Colonic mucosa (tissue), 4 donors: ENCODE data around the gene NDUFS1. TPM values are rescaled to one million over a fixed set of nuclear protein-coding genes. Genes with fewer than 3 reads are reported as not detected.
"Not testable (repeated sequence)": the region's sequence is repeated elsewhere in the genome, so short reads cannot be mapped to it uniquely, and the experiment has no call there.

ENCODE experiments used
- DNase-seq: peaks from one replicate; pipeline ENCODE4 v3.0.0-alpha.2; 2020
- H3K27ac ChIP-seq: fragments of 200-600 bp; one replicate; pipeline ENCODE4 v1.8.0; 2021
- H3K27me3 ChIP-seq: fragments of 200-600 bp; one replicate; pipeline ENCODE4 v1.8.0; 2021
- H3K36me3 ChIP-seq: fragments of 200-600 bp; one replicate; pipeline ENCODE4 v1.8.0; 2021
- H3K4me1 ChIP-seq: fragments of 200-600 bp; one replicate; pipeline ENCODE4 v1.8.0; 2021; ENCODE audit warnings: mild to moderate bottlenecking
- H3K4me3 ChIP-seq: fragments of 200-600 bp; one replicate; pipeline ENCODE4 v1.8.0; 2021
- H3K9ac ChIP-seq, 2 donors: one replicate each; pipeline ENCODE4 v1.7.0; 2013; ENCODE audit warnings: control low read depth in 2 of 2, low read depth in 2 of 2, low read length in 2 of 2
- H3K9me3 ChIP-seq: fragments of 200-600 bp; one replicate; pipeline ENCODE4 v1.8.0; 2021
- intact Hi-C: fragments of 100-400 bp; cut with DNase I; formaldehyde crosslinking; loops from one replicate; pipeline ENCODE4 v1.14.1; 2022
- total RNA-seq, 2 donors: library from RNA; stranded (reverse); fragmentation: NEBNext Ultra II Directional in 1 of 2; extraction: Animal tissue kit (Norgen Biotek cat#: 25700) in 1 of 2; gene quantifications; one replicate each; pipeline ENCODE4 v1.2.1, GENCODE V29; 2021
- TF ChIP-seq, protein P1 (sequence below): fragments of 200-600 bp; IDR thresholded peaks from one replicate; pipeline ENCODE4 v1.8.0; 2022; ENCODE audit warnings: antibody characterized with exemption, mild to moderate bottlenecking
- donor health status: healthy.
- donor health status: DM: no; HTN: no; CAD: no.
- donor health status: DM: no; HTN: no; CAD: no.

Gene NDUFS1
- total RNA-seq: 100 to 1,000 TPM; 143 to 200 TPM

DNA sequence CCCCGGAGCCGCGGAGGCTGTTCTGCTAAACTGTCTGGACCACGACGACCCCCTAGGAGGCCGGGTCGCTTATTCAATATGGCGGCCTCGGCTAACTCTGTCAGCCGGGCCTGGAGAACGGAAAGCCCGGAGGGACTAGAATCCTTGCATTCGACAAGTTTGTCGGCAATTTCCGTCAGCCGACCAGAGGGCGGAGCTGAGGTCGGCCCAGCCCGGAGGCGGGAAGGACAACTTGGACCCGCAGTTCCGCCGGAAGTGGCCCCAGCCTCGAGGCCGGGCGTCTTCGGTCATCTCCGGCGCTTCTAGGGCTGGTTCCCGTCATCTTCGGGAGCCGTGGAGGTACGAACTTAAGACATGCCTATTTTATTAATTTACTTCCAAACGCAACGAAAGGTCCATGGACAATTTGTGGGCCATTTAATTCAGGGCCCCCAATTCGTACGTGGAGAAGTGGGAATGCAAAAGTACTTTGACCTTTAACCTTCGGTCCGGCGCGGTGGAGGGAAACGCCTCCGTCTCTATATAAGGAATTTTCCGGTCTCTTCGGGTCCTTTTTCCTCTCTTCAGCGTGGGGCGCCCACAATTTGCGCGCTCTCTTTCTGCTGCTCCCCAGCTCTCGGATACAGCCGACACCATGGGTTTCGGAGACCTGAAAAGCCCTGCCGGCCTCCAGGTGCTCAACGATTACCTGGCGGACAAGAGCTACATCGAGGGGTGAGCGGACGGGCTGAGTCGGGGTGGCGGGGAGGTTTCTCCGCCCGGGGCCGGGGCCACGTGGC lies at the start of gene NDUFS1, which contains the start of gene EEF1B2:
Gene NDUFS1 (minus strand): TSS at position 99 of the 779 bp plus-strand sequence. CDS start 5,766 bp downstream, outside the sequence.
Gene EEF1B2 (plus strand): TSS at position 550 of the 779 bp plus-strand sequence. CDS start 85 bp downstream, at position 635.
- Histone ChIP-seq H3K36me3 (peaks cover 16% of the 10 kb centered on the region), H3K27ac (peak within 1 kb of the TSS; percentile 90), H3K27me3 (no peaks in the 10 kb centered on the region), H3K9ac (peak within 1 kb of the TSS; percentile 72 to 96), H3K9me3 (no peaks in the 10 kb centered on the region), H3K4me3 (peak within 1 kb of the TSS; percentile 87), H3K4me1 (no peaks in the 10 kb centered on the region)
- DNase-seq: peak; percentile 97
- intact Hi-C loops: loop anchor here (5.0 to 10.0 kb wide), 2 partner anchors 72 to 115 kb away; partner anchors contain the start of genes INO80D and ZDBF2
- TF ChIP-seq, protein P1, sequence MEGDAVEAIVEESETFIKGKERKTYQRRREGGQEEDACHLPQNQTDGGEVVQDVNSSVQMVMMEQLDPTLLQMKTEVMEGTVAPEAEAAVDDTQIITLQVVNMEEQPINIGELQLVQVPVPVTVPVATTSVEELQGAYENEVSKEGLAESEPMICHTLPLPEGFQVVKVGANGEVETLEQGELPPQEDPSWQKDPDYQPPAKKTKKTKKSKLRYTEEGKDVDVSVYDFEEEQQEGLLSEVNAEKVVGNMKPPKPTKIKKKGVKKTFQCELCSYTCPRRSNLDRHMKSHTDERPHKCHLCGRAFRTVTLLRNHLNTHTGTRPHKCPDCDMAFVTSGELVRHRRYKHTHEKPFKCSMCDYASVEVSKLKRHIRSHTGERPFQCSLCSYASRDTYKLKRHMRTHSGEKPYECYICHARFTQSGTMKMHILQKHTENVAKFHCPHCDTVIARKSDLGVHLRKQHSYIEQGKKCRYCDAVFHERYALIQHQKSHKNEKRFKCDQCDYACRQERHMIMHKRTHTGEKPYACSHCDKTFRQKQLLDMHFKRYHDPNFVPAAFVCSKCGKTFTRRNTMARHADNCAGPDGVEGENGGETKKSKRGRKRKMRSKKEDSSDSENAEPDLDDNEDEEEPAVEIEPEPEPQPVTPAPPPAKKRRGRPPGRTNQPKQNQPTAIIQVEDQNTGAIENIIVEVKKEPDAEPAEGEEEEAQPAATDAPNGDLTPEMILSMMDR: no peak

DNA sequence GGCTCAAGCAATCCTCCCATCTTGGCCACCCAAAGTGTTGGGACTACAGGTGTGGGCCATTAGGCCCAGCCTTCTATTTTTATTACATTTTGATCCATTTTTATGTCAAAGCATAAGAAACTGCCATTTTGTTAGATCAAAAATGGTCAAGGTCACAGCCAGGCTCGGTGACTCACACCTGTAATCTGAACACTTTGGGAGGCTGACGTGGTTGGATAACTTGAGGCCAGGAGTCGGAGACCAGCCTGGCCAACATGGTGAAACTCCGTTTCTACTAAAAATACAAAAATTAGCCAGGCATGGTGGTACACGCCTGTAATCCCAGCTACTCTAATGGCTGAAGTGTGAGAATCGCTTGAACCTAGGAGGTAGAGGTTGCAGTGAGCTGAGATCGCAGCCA lies 49.7 kb upstream of the NDUFS1 start:
- TF ChIP-seq, protein P1: no peak

DNA sequence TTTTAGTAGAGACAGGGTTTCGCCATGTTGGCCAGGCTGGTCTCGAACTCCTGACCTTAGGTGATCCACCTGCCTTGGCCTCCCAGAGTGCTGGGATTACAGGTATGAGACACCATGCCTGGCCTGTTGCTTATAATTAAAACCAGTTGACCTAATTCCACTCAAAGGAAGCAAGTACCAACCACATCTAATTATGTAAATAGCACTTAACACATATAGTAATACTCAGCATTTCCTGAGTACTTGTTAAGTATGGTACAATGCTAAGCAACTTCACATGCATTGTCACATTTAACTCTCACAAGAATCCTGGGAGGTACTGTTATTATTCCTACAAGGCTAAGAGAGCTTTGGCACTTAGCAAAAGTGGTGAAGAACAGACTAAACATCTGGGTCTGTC lies 48.1 kb upstream of the NDUFS1 start:
- H3K4me3 ChIP-seq, H3K27ac ChIP-seq, H3K27me3 ChIP-seq, DNase-seq, H3K9ac ChIP-seq, H3K9me3 ChIP-seq, intact Hi-C loops, H3K4me1 ChIP-seq, H3K36me3 ChIP-seq: not testable (repeated sequence)

More for the DNA sequence above, 49.7 kb upstream of the NDUFS1 start:
- intact Hi-C loops: no loop called here
- H3K27ac ChIP-seq: no peak overlapping the region
- H3K9me3 ChIP-seq: no peaks in the 10 kb centered on the region
- H3K4me3 ChIP-seq: no peak overlapping the region
- H3K4me1 ChIP-seq: no peaks in the 10 kb centered on the region
- H3K36me3 ChIP-seq: no peaks in the 10 kb centered on the region
- H3K9ac ChIP-seq: no peak overlapping the region
- no peak for DNase-seq
- H3K27me3 ChIP-seq: no peaks in the 10 kb centered on the region

DNA sequence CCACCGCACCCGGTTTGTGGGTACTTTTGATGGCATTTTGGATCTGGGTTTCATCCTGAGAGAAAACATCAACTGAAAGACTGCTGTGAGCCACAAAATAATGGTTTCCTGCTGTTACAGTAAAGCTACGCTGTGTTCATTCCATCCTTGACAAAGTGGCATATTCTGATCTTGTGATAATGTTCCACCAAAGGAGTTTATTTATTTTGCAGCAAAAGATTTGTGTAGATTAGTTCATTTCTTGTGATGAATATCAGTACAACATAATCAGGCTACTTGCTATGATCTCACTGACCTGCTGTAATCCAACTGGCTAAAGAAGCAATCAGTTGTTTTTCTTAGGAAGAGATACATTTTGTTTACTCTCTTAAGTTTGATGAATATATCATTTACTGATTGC lies 45.5 kb upstream of the NDUFS1 start:
- no peak for DNase-seq
- no peak overlapping the region for H3K9ac ChIP-seq
- H3K9me3 ChIP-seq: no peaks in the 10 kb centered on the region
- H3K4me1 ChIP-seq: no peaks in the 10 kb centered on the region
- intact Hi-C loops: no loop called here
- no peaks in the 10 kb centered on the region for H3K36me3 ChIP-seq
- TF ChIP-seq, protein P1: no peak
- H3K4me3 ChIP-seq: no peak overlapping the region
- no peaks in the 10 kb centered on the region for H3K27me3 ChIP-seq
- no peak overlapping the region for H3K27ac ChIP-seq

DNA sequence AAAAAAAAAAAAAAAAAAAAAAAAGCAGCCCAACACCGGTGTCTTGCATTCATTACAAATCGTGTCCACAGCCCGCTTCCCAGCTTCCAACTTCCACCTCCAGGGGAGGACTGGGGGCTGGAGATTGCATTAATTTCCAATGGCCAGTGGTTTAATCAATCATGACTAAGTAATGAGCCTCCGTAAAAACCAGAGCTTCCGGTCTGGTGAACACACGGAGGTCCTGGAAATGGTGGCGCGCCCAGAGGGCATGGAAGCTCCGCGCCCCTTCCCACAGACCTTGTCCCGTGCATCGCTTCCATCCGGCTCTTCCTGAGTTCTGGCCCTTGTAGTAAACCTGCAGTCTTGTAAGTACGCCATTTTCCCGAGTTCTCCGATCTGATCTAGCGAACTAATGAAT lies 44.1 kb upstream of the NDUFS1 start:
- TF ChIP-seq, protein P1: no peak
- H3K9me3 ChIP-seq: no peaks in the 10 kb centered on the region
- H3K36me3 ChIP-seq: no peaks in the 10 kb centered on the region
- no peak overlapping the region for H3K9ac ChIP-seq
- H3K4me3 ChIP-seq: no peak overlapping the region
- no peak for DNase-seq
- no peak overlapping the region for H3K27ac ChIP-seq
- H3K4me1 ChIP-seq: no peaks in the 10 kb centered on the region
- intact Hi-C loops: no loop called here
- H3K27me3 ChIP-seq: no peaks in the 10 kb centered on the region

DNA sequence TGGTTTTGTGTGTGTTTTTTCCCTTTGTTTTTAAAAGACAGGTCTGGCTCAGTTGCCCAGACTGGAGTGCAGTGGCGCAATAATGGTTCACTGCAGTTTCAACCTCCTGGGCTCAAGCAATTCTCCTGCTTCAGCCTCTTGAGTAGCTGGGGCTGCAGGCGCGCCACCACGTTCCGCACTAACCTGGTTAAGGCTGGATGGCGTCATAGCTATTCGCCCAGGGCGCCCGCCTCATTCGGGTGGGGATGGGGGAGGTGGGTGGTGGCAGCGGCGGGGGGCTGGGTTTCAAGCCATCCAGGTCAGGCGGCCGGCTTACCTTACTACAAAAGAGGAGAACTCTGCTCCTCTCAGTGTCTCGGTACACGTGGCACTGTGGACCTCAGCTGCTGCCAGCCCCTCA lies 43.2 kb upstream of the NDUFS1 start:
- Histone ChIP-seq H3K36me3 (no peaks in the 10 kb centered on the region), H3K9me3 (no peaks in the 10 kb centered on the region), H3K4me1 (no peaks in the 10 kb centered on the region), H3K27ac (no peak overlapping the region), H3K4me3 (no peak overlapping the region), H3K9ac (no peak overlapping the region), H3K27me3 (no peaks in the 10 kb centered on the region)
- TF ChIP-seq, protein P1: no peak
- no peak for DNase-seq
- intact Hi-C loops: no loop called here
